Measurements from ENCODE around the gene NXPE2. TPM values are rescaled to one million over a fixed set of nuclear protein-coding genes. Genes with fewer than 3 reads are reported as not detected.
"Not testable (repeated sequence)": the region's sequence is repeated elsewhere in the genome, so short reads cannot be mapped to it uniquely, and the experiment has no call there.

NXPE2 gene
- not detected for total RNA-seq

DNA sequence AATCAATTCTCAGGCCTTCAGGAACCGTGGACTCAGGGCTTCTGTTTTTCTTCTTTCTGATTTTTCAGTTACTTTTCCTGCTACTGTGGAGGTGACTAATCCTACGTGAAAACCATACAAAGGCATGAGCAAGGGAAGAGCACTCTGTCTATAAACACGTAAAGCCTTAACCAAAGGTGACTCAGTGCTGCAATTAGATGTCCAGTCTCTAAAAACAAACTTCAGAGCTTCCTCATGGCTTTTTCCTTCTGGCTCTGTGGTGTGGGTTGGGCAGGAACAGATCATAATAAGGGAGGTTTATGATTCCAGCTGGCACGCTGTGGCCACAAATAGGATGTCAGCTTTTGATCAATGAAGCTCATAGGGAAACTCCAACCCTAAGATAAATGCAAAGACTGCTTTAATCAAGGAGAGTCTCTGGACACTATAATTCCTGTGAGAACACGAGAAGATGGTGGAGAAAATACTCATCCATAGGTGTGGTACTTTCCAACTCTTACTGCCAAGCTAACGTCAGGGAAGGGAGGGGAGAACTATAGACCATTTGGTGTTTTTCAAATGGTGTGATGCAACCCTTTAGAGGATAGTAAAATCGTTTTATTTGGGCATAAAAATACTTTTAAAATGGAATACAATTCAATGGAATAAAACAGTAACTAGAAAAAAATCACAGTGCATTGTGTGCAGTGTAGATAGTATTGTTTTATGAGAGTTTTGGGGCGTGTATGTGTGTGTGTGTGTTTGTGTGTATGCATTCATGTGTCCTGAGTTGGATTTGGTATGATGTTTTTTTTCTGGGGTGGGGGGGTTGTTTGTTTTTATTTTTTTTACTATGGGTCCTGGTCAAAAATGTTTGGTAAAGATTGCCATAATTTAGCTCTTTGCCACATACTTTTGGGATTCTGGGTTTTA, at the start of gene NXPE2:
TSS of gene NXPE2 (plus strand) at position 403 of the 912 bp plus-strand sequence. CDS start at position 452, 49 bp downstream.
- DNase-seq (ENCODE audit: low spot score): no peak

DNA sequence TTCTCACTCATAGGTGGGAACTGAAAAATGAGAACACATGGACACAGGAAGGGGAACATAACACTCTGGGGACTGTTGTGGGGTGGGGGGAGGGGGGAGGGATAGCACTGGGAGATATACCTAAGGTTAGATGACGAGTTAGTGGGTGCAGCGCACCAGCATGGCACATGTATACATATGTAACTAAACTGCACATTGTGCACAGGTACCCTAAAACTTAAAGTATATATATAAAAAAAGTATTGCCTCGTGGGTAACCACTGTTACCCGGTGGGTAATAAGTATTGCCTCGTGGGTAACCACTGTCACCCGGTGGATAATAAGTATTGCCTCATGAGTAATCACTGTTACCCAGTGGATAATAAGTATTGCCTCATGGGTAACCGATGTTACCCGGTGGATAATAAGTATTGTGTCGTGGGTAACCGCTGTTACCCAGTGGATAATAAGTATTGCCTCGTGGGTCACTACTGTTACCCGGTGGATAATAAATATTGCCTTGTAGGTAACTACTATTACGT, 46.8 kb upstream of the NXPE2 start:
- DNase-seq (ENCODE audit: low spot score): not testable (repeated sequence)

DNA sequence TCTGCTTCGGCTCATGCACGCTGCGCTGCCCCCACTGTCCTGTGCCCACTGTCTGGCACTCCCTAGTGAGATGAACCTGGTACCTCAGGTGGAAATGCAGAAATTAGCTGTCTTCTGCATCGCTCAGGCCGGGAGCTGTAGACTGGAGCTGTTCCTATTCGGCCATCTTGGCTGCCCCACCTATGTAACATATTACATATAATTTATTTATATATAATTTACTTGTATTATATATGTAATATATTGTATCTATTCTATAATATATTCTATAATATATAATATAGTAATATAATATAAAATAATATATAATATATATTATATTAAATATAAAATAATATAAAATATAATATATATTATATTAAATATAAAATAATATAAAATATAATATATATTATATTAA, 38.9 kb upstream of the NXPE2 start:
- not testable (repeated sequence) for DNase-seq (ENCODE audit: low spot score)

DNA sequence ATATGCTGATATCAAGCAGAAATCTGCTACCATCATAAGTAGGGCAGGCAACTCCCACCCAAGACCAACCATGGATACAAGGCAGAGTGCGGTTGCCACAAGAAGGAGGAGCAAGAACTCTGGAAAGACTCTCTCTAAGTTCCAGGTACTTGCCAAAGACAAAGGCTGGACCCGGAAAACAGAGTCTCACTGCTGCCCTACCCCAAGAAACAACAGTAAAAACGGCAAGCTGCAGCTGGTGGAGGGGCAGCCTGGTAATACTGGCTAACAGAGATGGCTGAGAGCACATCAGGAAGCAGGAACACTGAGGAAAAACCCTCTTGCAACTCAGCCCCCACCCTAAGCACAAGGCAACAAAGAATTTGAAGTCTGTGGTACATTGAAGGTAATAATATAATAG, 27.7 kb upstream of the NXPE2 start:
- DNase-seq (ENCODE audit: low spot score): no peak

GRCh38 chr11:114651145-114651718, 27.1 kb upstream of the NXPE2 start:
- DNase-seq (ENCODE audit: low spot score): no peak

- DNase-seq (ENCODE audit: low spot score): no peak
Measured at GRCh38 chr11:114653148-114653547, 25.2 kb upstream of the NXPE2 start.

- no peak for DNase-seq (ENCODE audit: low spot score)
Measured at GRCh38 chr11:114664641-114665040, 13.7 kb upstream of the NXPE2 start.

GRCh38 chr11:114666760-114667159, 11.6 kb upstream of the NXPE2 start:
- no peak for DNase-seq (ENCODE audit: low spot score)

DNA sequence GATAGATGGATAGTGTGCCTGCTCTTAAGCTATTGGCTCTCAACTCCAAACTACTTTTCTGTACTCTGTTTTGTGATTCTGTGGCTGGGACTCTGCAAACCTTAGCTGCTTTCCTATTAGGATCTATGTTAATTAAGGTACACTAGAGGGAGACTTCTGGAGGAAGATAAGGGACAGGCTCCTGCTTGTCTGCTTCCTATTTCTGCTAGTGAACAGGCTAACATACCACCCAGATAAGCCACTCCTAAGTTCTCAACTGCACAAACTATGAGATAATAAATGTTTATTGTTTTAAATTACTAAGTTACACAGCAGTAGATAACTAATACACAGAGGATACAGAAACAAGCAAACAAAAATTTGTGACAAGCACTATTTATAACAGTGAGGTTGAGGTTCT, 10.2 kb upstream of the NXPE2 start:
- no peak for DNase-seq (ENCODE audit: low spot score)

DNA sequence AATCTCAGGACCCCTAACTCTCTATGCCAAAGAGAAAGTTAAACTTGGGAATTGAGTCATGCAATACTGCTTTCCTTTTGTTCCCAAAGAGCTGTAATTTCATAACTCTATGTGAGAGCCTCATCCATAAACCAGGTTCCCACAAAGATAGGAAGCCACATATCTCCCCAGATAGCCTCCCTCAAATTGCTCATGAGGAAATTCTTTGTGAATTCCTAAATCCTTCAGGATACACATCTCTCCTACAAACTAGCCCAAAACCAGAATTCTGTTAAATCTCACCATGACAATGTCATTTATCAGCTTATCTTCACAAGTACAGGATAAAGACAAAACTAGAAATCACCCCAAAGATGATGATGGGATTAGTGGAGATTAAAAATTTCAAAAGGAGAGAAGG, 4.7 kb upstream of the NXPE2 start:
- DNase-seq (ENCODE audit: low spot score): no peak

GRCh38 chr11:114679505-114679904, 1.2 kb downstream of the NXPE2 start:
- no peak for DNase-seq (ENCODE audit: low spot score)

- DNase-seq (ENCODE audit: low spot score): no peak
Measured at GRCh38 chr11:114683007-114683406, 4.7 kb downstream of the NXPE2 start.

DNA sequence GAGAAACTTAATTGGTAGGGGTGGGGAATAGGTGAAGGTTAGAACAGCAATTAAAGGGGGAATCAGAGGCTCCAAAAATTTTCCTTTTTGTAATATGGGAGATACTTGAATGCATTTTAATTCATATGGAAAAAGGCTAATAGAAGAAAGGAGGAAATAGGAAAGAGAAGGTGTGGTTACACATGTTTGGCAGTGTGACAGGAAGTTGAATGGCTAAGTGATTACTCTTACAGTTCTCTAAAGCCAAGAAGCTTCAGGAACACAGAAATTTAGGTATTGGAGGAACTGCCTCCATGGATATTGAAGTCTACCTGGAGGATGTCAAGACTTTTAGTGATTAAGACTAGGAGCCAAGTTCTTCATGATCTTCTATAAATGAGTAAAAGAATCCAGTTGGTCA, 6.3 kb downstream of the NXPE2 start:
- DNase-seq (ENCODE audit: low spot score): no peak

DNA sequence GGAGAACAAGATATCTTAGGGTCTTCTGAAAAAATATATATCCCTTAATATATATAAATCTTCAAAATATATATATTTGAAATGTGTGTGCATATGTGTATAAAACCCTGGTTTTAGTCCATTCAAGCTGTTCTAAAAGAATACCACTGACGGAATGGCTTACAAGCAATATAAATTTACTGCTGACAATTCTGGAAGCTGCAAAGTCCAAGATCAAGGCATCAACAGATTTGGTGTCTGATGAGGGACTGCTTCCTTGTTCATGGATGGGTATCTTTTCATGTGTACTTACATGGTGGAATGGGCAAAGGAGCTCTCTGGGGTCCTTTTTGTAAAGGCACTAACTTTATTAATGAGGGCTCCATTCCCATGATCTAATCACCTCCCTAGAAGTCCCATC, 6.8 kb downstream of the NXPE2 start:
- no peak for DNase-seq (ENCODE audit: low spot score)

DNA sequence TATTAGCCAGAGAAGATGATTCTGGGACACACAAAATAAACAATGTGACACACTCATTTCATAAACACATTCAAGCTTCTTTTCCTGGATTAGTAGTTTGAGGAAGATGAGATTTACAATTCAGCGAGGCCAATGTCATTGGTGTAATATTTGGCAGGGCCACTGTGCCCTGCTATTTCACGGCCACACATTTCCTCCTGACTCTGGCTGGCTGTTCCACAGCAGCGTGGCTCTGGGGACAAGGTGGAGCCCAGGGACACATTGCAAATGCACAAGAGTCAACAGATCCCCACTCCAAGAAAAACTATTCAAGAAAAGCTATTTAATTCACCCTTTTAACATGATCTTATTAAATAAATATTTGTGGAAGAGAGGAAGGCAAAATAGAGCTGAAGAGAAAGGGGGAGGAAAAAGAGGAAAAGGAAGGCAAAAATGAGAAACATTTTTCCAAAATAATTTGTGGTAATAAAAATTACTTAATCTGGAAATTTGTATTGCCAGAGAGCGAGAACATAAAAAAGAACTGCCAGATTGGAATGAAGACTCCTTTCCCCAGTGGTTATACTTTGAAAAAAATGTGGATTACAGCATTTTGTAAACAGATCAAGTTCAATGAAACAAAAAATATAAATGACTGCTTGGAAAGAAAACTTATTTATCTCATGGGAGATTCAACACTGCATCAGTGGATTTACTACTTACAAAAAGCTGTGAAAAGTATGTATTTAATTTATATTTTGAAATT, 27.1 kb downstream of the NXPE2 start:
- no peak for DNase-seq (ENCODE audit: low spot score)

DNA sequence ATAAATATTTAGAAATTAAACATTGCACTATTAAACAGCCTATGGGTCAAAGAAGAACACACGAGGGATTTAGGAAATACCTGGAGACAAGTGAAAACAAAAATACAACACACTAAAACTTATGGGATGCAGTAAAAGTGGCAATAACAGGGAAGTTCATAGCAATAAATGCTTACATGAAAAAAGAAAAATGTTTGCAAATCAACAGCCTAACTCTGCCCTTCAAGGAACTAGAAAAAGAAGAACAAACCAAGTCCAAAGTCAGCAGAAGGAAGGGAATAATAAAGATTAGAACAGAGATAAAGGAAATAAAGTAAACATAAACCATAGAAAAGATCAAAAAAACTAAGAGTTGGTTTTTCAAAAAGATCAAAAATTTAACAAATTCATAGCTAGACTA, 31.6 kb downstream of the NXPE2 start:
- DNase-seq (ENCODE audit: low spot score): no peak

GRCh38 chr11:114713756-114714155, 35.4 kb downstream of the NXPE2 start:
- DNase-seq (ENCODE audit: low spot score): no peak

- no peak for DNase-seq (ENCODE audit: low spot score)
Measured at GRCh38 chr11:114719562-114719961, 41.2 kb downstream of the NXPE2 start.

- no peak for DNase-seq (ENCODE audit: low spot score)
Measured at GRCh38 chr11:114724916-114725524, 46.7 kb downstream of the NXPE2 start.

GRCh38 chr11:114725623-114726022, 47.3 kb downstream of the NXPE2 start:
- DNase-seq (ENCODE audit: low spot score): no peak

DNA sequence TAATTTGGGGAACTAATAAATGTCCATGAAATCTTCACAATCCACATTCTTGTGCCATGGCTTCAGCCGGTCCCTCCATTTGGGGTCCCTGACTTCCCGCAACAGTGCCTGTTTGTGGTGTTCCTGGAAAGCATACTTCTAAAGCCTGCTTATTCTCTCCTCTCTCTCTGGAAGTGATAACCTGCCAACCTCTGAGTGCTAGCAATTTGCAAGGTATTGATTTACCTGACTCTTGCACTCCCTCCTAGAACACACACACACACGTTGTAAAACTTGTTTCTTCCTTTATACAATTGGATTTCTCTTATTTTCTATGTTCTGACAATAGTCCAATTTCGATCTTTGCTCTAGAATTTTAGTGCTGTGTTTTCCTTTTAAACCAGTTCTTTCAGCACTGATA, 58.5 kb downstream of the NXPE2 start:
- no peak for DNase-seq (ENCODE audit: low spot score)

- peak; percentile 32 for DNase-seq (ENCODE audit: low spot score)
Measured at GRCh38 chr11:114738954-114739353, 60.6 kb downstream of the NXPE2 start.
